SH-SY5Y (cell line): ENCODE results near the gene KIFAP3.

Source experiments
- GATA2 ChIP-seq: IDR thresholded peaks from 2 replicates; pipeline ENCODE4 v1.6.1; 2011; ENCODE audit warnings: mild to moderate bottlenecking, low read depth, low read length
- GATA3 ChIP-seq: IDR thresholded peaks from 2 replicates; pipeline ENCODE4 v1.6.1; 2011; ENCODE audit warnings: low read depth, mild to moderate bottlenecking, low read length, moderate library complexity

The KIFAP3 gene

GRCh38 chr1:169890761-169891538 is 183.5 kb downstream of the KIFAP3 start:
- TF ChIP-seq GATA2, result no peak

GRCh38 chr1:169889871-169890270 is 184.6 kb downstream of the KIFAP3 start:
- no peak for TF ChIP-seq GATA3
- no peak for TF ChIP-seq GATA2

GRCh38 chr1:169886931-169887330 is 187.6 kb downstream of the KIFAP3 start:
- TF ChIP-seq GATA2 (no peak), GATA3 (no peak)

- TF ChIP-seq GATA3 (no peak), GATA2 (no peak)
Measured at GRCh38 chr1:169886422-169886821, 188.1 kb downstream of the KIFAP3 start.

- TF ChIP-seq GATA2 (no peak), GATA3 (no peak)
Measured at GRCh38 chr1:169885207-169885606, 189.3 kb downstream of the KIFAP3 start.

GRCh38 chr1:169884634-169885033 is 189.9 kb downstream of the KIFAP3 start:
- no peak for TF ChIP-seq GATA2
- TF ChIP-seq GATA3, result no peak

GRCh38 chr1:169882039-169882511 is 192.4 kb downstream of the KIFAP3 start:
- TF ChIP-seq GATA2, result no peak
- no peak for TF ChIP-seq GATA3

DNA sequence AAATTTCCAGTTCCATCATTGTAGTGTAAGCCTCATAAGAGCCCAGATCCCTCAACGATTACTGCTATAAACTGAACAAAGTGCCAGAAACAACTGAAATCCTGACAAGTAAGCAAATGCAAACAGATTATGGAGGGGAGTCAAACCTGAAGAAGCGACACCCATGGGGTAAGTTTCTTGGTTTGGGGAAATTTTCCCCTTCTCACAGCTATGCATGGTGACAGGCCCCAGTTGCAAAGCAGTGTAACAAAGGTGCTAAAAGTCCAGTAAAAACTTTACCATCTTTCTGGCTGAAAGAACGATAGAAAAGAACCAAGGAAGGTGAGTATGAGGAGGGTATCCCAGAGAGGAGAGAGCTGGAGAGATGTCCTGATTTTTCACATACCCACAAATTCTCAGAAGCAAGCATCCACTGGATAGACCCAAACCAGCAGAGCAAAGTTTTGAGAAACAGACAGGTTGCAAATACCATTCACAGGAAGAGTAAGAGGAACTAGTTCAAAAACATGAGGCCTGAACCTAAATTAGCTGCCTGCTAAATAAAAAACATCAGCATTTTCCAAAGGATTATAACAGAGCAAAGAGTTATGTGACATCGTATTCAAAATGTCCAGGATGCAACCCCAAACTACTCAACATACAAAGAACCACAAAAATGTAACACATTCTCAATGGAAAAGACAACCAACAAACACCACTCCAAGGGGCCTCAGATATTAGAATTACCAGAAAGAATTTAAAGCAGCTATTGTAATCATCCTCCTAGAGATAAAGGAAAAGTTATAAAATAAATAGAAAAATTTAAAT is 195.3 kb downstream of the KIFAP3 start:
- TF ChIP-seq GATA2, result no peak
- no peak for TF ChIP-seq GATA3

DNA sequence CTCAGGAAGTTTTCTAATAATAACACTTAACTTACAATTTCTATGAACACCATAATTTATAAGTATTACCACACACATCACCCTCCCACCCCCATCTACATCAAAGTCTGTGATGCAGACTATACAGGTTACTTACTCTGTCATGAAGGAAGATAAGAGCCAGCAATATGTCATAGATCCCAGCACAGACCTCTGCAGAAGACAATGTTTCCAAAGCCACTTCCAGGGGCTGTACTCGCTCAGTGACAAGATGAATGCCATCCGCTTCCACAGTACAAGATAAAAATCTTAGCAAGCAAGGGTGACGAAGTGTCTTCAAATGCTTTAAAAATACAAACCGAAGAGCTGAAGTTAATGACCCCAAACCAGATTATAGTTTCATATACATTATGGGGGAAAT is 196.0 kb downstream of the KIFAP3 start:
- peak; percentile 44; the same call in 1 of the 2 replicates for TF ChIP-seq GATA2
- no peak for TF ChIP-seq GATA3

- TF ChIP-seq GATA3 (no peak), GATA2 (no peak)
Measured at GRCh38 chr1:169877800-169878491, 196.5 kb downstream of the KIFAP3 start.

DNA sequence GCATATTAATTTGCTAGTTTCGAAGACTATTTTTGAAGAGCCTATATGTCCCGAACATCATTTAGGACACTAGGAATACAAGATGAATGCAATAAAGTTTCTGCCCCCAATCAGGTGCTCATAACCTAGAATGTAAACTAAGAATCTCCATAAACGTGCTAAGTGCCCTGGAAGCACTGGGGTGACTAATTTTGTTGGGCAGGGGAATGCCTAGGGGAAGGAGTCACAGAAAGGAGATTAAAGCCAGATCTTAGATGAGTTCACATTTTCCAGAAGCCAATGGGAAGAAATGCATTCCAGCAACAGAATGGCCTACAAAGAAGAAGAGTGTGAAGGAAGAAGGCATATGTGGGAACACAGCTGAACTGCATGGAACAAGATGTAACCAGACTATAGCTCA is 200.3 kb downstream of the KIFAP3 start:
- TF ChIP-seq GATA3 (no peak), GATA2 (no peak)

GRCh38 chr1:169873582-169874199 is 200.8 kb downstream of the KIFAP3 start:
- no peak for TF ChIP-seq GATA3
- no peak for TF ChIP-seq GATA2

GRCh38 chr1:169872906-169873305 is 201.6 kb downstream of the KIFAP3 start:
- no peak for TF ChIP-seq GATA2
- TF ChIP-seq GATA3, result no peak
